HCT116 (cell line): ENCODE results near the gene MAPKBP1. TPM values are rescaled to one million over a fixed set of nuclear protein-coding genes. Genes with fewer than 3 reads are reported as not detected.

Experiments used
- ATAC-seq: fragments of 200-7000 bp; cut with Tn5 transposase; 2 replicates; pipeline ENCODE4 v1.9.1; 2020; ENCODE audit warnings: mild to moderate bottlenecking, moderate library complexity
- BruUV-seq: library from RNA; stranded (reverse); fragments of 400-500 nt; replicated peaks from 2 replicates; lab custom pipeline; 2021; lab: Mats Ljungman, UMichigan
- CTCF ChIA-PET: fragments of 300-600 bp; sonication (Branson Sonifier 250); formaldehyde crosslinking; loops from one replicate; lab custom pipeline; 2021; ENCODE audit warnings: antibody characterized with exemption; lab: Charles Lee
- POLR2A ChIA-PET: fragments of 300-600, 350-600 bp; sonication (Branson Sonifier 250); formaldehyde crosslinking; loops from one replicate; lab custom pipeline; 2021; ENCODE audit warnings: antibody characterized with exemption; lab: Charles Lee
- RAD21 ChIA-PET, 2 experiments: fragments of 300-600 bp; sonication (Branson Sonifier 250); formaldehyde crosslinking; loops; one replicate each; lab custom pipeline; 2023; ENCODE audit warnings: low total read pairs in 2 of 2; ENCODE audit not compliant: uncharacterized antibody in 2 of 2, unreplicated experiment in 2 of 2, low non-redundant PET in 1 of 2; lab: Charles Lee
- DNase-seq: peaks from one replicate; pipeline ENCODE4 v3.0.0-alpha.2; 2010; ENCODE audit warnings: low read depth, low spot score
- H2AFZ ChIP-seq: fragments of 200-600 bp; shearing (Covaris generic), sonication (generic); 2 replicates; pipeline ENCODE4 v1.6.1; 2017; ENCODE audit warnings: low read depth, mixed run types, mixed read lengths, antibody characterized with exemption, low read length; ENCODE audit not compliant: poor library complexity, severe bottlenecking
- H3K27ac ChIP-seq: 2 replicates; pipeline ENCODE4 v1.5.1; 2012; ENCODE audit warnings: low read depth, low read length
- H3K27me3 ChIP-seq: fragments of 200-600 bp; sonication (generic); 2 replicates; pipeline ENCODE4 v1.6.1; 2016; ENCODE audit warnings: mixed run types, low read length, mixed read lengths; ENCODE audit not compliant: insufficient read depth
- H3K36me3 ChIP-seq, 2 experiments: fragments of 200-500 bp in 1 of 2; fragments of 200-600 bp in 1 of 2; sonication (Bioruptor generic) in 1 of 2; sonication (generic) in 1 of 2; 2 replicates each; pipeline versions ENCODE4 v1.5.1 to v1.6.1; 2014 to 2016; ENCODE audit warnings: low read length in 2 of 2, inconsistent platforms in 1 of 2, mixed read lengths in 1 of 2, mixed run types in 1 of 2; ENCODE audit not compliant: insufficient read depth in 2 of 2, control insufficient read depth in 1 of 2
- H3K4me1 ChIP-seq, 2 experiments: fragments of 200-600 bp in 1 of 2; sonication (generic) in 1 of 2; 2 replicates each; pipeline versions ENCODE4 v1.5.1 to v1.6.1; 2012 to 2017; ENCODE audit warnings: low read length in 2 of 2, inconsistent platforms in 1 of 2, mild to moderate bottlenecking in 1 of 2, mixed read lengths in 1 of 2, mixed run types in 1 of 2, moderate library complexity in 1 of 2; ENCODE audit not compliant: insufficient read depth in 2 of 2, control insufficient read depth in 1 of 2
- H3K4me2 ChIP-seq: fragments of 200-600 bp; sonication (generic); 2 replicates; pipeline ENCODE4 v1.6.1; 2017; ENCODE audit warnings: mixed run types, low read length, mixed read lengths
- H3K4me3 ChIP-seq, 2 experiments: fragments of 200-600 bp in 1 of 2; sonication (generic) in 1 of 2; replicated peaks in 1 of 2; 2 replicates each; pipeline ENCODE4 v1.5.1; 2011 to 2016; ENCODE audit warnings: low read length in 2 of 2, control low read depth in 1 of 2, low read depth in 1 of 2, mild to moderate bottlenecking in 1 of 2, mixed read lengths in 1 of 2, mixed run types in 1 of 2
- H3K79me2 ChIP-seq: fragments of 200-600 bp; sonication (generic); 2 replicates; pipeline ENCODE4 v1.6.1; 2017; ENCODE audit warnings: mild to moderate bottlenecking, mixed run types, low read length, moderate library complexity, mixed read lengths; ENCODE audit not compliant: insufficient read depth
- H3K9ac ChIP-seq: fragments of 200-600 bp; sonication (generic); 2 replicates; pipeline ENCODE4 v1.6.1; 2016; ENCODE audit warnings: low read length, mixed read lengths
- H3K9me2 ChIP-seq: fragments of 200-600 bp; sonication (generic), shearing (Covaris generic); 2 replicates; pipeline ENCODE4 v1.6.1; 2017; ENCODE audit warnings: mixed run types, mild to moderate bottlenecking, moderate library complexity; ENCODE audit not compliant: insufficient read depth
- H3K9me3 ChIP-seq, 2 experiments: fragments of 200-500 bp in 1 of 2; fragments of 200-600 bp in 1 of 2; sonication (Bioruptor generic) in 1 of 2; sonication (generic) in 1 of 2; 2 replicates each; pipeline ENCODE4 v1.6.1; 2014 to 2017; ENCODE audit warnings: low read length in 2 of 2, mixed read lengths in 2 of 2, inconsistent platforms in 1 of 2, low read depth in 1 of 2, mild to moderate bottlenecking in 1 of 2, mixed run types in 1 of 2, moderate library complexity in 1 of 2; ENCODE audit not compliant: control insufficient read depth in 1 of 2, insufficient read depth in 1 of 2
- H4K20me1 ChIP-seq: fragments of 200-600 bp; sonication (generic), shearing (Covaris generic); 2 replicates; pipeline ENCODE4 v1.6.1; 2017; ENCODE audit warnings: mixed run types, mild to moderate bottlenecking, moderate library complexity; ENCODE audit not compliant: insufficient read depth
- CBX3 ChIP-seq: IDR thresholded peaks from 2 replicates; pipeline ENCODE4 v1.6.1; 2012; ENCODE audit warnings: low read depth
- CEBPB ChIP-seq: IDR thresholded peaks from 2 replicates; pipeline ENCODE4 v1.6.1; 2012; ENCODE audit warnings: low read depth
- ELF1 ChIP-seq: IDR thresholded peaks from 2 replicates; pipeline ENCODE4 v1.6.1; 2012; ENCODE audit warnings: low read depth, borderline replicate concordance
- EZH2 ChIP-seq: fragments of 200-600 bp; sonication (generic); IDR thresholded peaks from 2 replicates; pipeline ENCODE4 v1.6.1; 2017; ENCODE audit warnings: antibody characterized with exemption, mixed run types
- FOSL1 ChIP-seq: IDR thresholded peaks from 2 replicates; pipeline ENCODE4 v1.6.1; 2012; ENCODE audit warnings: low read depth
- POLR2A ChIP-seq: IDR thresholded peaks from 2 replicates; pipeline ENCODE4 v1.7.0; 2011; ENCODE audit warnings: borderline replicate concordance; ENCODE audit not compliant: insufficient read depth, insufficient read length; ENCODE audit errors: extremely low read depth
- POLR2AphosphoS5 ChIP-seq: IDR thresholded peaks from 2 replicates; pipeline ENCODE4 v1.6.1; 2011; ENCODE audit warnings: mild to moderate bottlenecking, low read depth, low read length, moderate library complexity
- RAD21 ChIP-seq: IDR thresholded peaks from 2 replicates; pipeline ENCODE4 v1.6.1; 2012; ENCODE audit warnings: low read depth, mild to moderate bottlenecking
- SIN3A ChIP-seq: IDR thresholded peaks from 2 replicates; pipeline ENCODE4 v1.6.1; 2012; ENCODE audit warnings: low read depth
- SP1 ChIP-seq: IDR thresholded peaks from 2 replicates; pipeline ENCODE4 v1.6.1; 2012; ENCODE audit warnings: low read depth
- YY1 ChIP-seq: IDR thresholded peaks from 2 replicates; pipeline ENCODE4 v1.6.1; 2011; ENCODE audit warnings: low read length, low read depth, moderate library complexity, mild to moderate bottlenecking; ENCODE audit not compliant: insufficient replicate concordance; ENCODE audit errors: extremely low read depth
- ZFX ChIP-seq: fragments of 450-650 bp; IDR thresholded peaks from 2 replicates; pipeline ENCODE4 v1.6.1; 2017
- intact Hi-C: fragments of 100-400 bp; cut with micrococcal nuclease; formaldehyde crosslinking; loops from 2 replicates; pipeline ENCODE4 v1.10.0; 2022
- total RNA-seq: library from RNA; stranded (reverse); gene quantifications from one replicate; pipeline ENCODE4 v1.2.1, GENCODE V29; 2021; ENCODE audit not compliant: unreplicated experiment
- TF ChIP-seq, protein P1 (sequence below): IDR thresholded peaks from 2 replicates; pipeline ENCODE4 v1.6.1; 2011; ENCODE audit warnings: mild to moderate bottlenecking, low read length, moderate library complexity; ENCODE audit not compliant: insufficient replicate concordance; ENCODE audit errors: extremely low read depth
- TF ChIP-seq, protein P2 (sequence below): IDR thresholded peaks from 2 replicates; pipeline ENCODE4 v1.6.1; 2012
- TF ChIP-seq, protein P3 (sequence below): IDR thresholded peaks from 2 replicates; pipeline ENCODE4 v1.6.1; 2012; ENCODE audit warnings: low read depth
- TF ChIP-seq, protein P4 (sequence below): IDR thresholded peaks from 2 replicates; pipeline ENCODE4 v1.6.1; 2012

The MAPKBP1 gene
- total RNA-seq, 1 experiment from 2014 or later, result 21.3 TPM

DNA sequence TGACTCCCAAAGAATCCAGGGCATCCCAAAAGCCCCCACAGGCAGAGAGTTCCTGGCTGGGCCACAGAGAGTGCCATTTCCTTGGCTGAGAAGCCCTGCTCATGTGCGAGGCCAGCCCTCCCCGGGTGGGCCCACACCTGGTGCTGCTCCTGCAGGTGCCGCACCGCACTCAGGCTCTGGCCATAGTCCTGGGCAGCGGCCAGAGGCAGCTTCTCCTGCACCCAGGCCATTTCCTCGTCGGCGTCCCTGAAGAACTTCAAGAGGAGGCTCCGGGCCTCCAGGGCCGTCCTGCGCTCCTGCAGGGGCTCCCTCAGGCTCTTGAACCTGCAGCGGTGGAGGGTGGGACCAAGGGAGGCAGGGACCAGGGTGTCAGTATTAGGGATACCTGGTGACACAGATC, 82.4 kb downstream of the MAPKBP1 start:
- TF ChIP-seq POLR2AphosphoS5 (no peak), CEBPB (no peak), ZFX (no peak), EZH2 (no peak), CBX3 (no peak), SP1 (no peak), SIN3A (no peak), YY1 (no peak), POLR2A (no peak), ELF1 (no peak), FOSL1 (no peak), RAD21 (no peak)
- TF ChIP-seq, protein P1, sequence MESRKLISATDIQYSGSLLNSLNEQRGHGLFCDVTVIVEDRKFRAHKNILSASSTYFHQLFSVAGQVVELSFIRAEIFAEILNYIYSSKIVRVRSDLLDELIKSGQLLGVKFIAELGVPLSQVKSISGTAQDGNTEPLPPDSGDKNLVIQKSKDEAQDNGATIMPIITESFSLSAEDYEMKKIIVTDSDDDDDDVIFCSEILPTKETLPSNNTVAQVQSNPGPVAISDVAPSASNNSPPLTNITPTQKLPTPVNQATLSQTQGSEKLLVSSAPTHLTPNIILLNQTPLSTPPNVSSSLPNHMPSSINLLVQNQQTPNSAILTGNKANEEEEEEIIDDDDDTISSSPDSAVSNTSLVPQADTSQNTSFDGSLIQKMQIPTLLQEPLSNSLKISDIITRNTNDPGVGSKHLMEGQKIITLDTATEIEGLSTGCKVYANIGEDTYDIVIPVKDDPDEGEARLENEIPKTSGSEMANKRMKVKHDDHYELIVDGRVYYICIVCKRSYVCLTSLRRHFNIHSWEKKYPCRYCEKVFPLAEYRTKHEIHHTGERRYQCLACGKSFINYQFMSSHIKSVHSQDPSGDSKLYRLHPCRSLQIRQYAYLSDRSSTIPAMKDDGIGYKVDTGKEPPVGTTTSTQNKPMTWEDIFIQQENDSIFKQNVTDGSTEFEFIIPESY, result no peak
- TF ChIP-seq, protein P2, sequence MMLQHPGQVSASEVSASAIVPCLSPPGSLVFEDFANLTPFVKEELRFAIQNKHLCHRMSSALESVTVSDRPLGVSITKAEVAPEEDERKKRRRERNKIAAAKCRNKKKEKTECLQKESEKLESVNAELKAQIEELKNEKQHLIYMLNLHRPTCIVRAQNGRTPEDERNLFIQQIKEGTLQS, result no peak
- TF ChIP-seq, protein P3, sequence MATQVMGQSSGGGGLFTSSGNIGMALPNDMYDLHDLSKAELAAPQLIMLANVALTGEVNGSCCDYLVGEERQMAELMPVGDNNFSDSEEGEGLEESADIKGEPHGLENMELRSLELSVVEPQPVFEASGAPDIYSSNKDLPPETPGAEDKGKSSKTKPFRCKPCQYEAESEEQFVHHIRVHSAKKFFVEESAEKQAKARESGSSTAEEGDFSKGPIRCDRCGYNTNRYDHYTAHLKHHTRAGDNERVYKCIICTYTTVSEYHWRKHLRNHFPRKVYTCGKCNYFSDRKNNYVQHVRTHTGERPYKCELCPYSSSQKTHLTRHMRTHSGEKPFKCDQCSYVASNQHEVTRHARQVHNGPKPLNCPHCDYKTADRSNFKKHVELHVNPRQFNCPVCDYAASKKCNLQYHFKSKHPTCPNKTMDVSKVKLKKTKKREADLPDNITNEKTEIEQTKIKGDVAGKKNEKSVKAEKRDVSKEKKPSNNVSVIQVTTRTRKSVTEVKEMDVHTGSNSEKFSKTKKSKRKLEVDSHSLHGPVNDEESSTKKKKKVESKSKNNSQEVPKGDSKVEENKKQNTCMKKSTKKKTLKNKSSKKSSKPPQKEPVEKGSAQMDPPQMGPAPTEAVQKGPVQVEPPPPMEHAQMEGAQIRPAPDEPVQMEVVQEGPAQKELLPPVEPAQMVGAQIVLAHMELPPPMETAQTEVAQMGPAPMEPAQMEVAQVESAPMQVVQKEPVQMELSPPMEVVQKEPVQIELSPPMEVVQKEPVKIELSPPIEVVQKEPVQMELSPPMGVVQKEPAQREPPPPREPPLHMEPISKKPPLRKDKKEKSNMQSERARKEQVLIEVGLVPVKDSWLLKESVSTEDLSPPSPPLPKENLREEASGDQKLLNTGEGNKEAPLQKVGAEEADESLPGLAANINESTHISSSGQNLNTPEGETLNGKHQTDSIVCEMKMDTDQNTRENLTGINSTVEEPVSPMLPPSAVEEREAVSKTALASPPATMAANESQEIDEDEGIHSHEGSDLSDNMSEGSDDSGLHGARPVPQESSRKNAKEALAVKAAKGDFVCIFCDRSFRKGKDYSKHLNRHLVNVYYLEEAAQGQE, result no peak
- TF ChIP-seq, protein P4, sequence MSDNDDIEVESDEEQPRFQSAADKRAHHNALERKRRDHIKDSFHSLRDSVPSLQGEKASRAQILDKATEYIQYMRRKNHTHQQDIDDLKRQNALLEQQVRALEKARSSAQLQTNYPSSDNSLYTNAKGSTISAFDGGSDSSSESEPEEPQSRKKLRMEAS, result no peak
- TF ChIP-seq, all 23 proteins: peak for 0
- DNase-seq (no peak), ATAC-seq (no peak)
- intact Hi-C loops, result no loop called here
- ChIA-PET POLR2A (no interaction called here), CTCF (no interaction called here), RAD21 (no interaction called here)
- no peak overlapping the region for H3K9ac ChIP-seq
- no peaks in the 10 kb centered on the region for H3K9me2 ChIP-seq
- H2AFZ ChIP-seq, result no peak overlapping the region
- no peaks in the 10 kb centered on the region for H3K36me3 ChIP-seq
- BruUV-seq, result no TSS peak
- no peaks in the 10 kb centered on the region for H4K20me1 ChIP-seq
- no peak overlapping the region for H3K4me3 ChIP-seq
- no peaks in the 10 kb centered on the region for H3K9me3 ChIP-seq
- H3K4me1 ChIP-seq, result no peaks in the 10 kb centered on the region
- no peaks in the 10 kb centered on the region for H3K27me3 ChIP-seq
- H3K79me2 ChIP-seq, result no peaks in the 10 kb centered on the region
- no peak overlapping the region for H3K27ac ChIP-seq
- no peak overlapping the region for H3K4me2 ChIP-seq
